Ishikawa (cell line): ENCODE results near the gene HBS1L.

Experiments used
- CEBPB ChIP-seq: IDR thresholded peaks from 2 replicates; pipeline ENCODE4 v1.6.1; 2012
- EP300 ChIP-seq: IDR thresholded peaks from 2 replicates; pipeline ENCODE4 v1.6.1; 2012; ENCODE audit warnings: borderline replicate concordance
- FOXM1 ChIP-seq: IDR thresholded peaks from 2 replicates; pipeline ENCODE4 v1.6.1; 2012; ENCODE audit warnings: low read depth, borderline replicate concordance
- MAX ChIP-seq: IDR thresholded peaks from 2 replicates; pipeline ENCODE4 v1.6.1; 2012
- NFIC ChIP-seq: IDR thresholded peaks from 2 replicates; pipeline ENCODE4 v1.6.1; 2012
- RAD21 ChIP-seq: IDR thresholded peaks from 2 replicates; pipeline ENCODE4 v1.6.1; 2012; ENCODE audit warnings: low read depth
- REST ChIP-seq: IDR thresholded peaks from 2 replicates; pipeline ENCODE4 v1.6.1; 2012; ENCODE audit warnings: low read depth, mild to moderate bottlenecking
- TAF1 ChIP-seq: IDR thresholded peaks from 2 replicates; pipeline ENCODE4 v1.6.1; 2012; ENCODE audit warnings: low read depth, mild to moderate bottlenecking
- TCF12 ChIP-seq: IDR thresholded peaks from 2 replicates; pipeline ENCODE4 v1.6.1; 2012; ENCODE audit warnings: low read depth
- TEAD4 ChIP-seq: IDR thresholded peaks from 2 replicates; pipeline ENCODE4 v1.6.1; 2012
- YY1 ChIP-seq: IDR thresholded peaks from 2 replicates; pipeline ENCODE4 v1.6.1; 2012; ENCODE audit warnings: low read depth

- TF ChIP-seq CEBPB (no peak), NFIC (no peak), FOXM1 (no peak), REST (no peak), MAX (no peak), TAF1 (no peak), YY1 (no peak), TCF12 (no peak), RAD21 (no peak), EP300 (no peak), TEAD4 (no peak)
Measured at GRCh38 chr6:135037541-135037940, 17.1 kb downstream of the HBS1L start.
